Neutrophil (primary cell): ENCODE results near the gene RNF220.

Experiments
- H3K27ac ChIP-seq: fragments of 200-600 bp; sonication (generic); 2 replicates; pipeline ENCODE4 v1.5.1; 2016; ENCODE audit warnings: mild to moderate bottlenecking, moderate library complexity
- H3K27me3 ChIP-seq: fragments of 200-600 bp; sonication (generic); 2 replicates; pipeline ENCODE4 v1.6.0; 2016; ENCODE audit warnings: mild to moderate bottlenecking
- H3K36me3 ChIP-seq: fragments of 200-600 bp; sonication (generic); 2 replicates; pipeline ENCODE4 v1.5.1; 2017
- H3K4me1 ChIP-seq, 2 experiments: fragments of 200-600 bp in 1 of 2; sonication (generic) in 1 of 2; 1 replicate in 1 of 2; 2 replicates in 1 of 2; pipeline versions ENCODE4 v1.5.1 to v1.6.1; 2013 to 2016; ENCODE audit warnings: low read depth in 1 of 2, low read length in 1 of 2, mild to moderate bottlenecking in 1 of 2, moderate library complexity in 1 of 2; ENCODE audit not compliant: control insufficient read depth in 1 of 2, insufficient read depth in 1 of 2
- H3K4me3 ChIP-seq, 2 experiments: fragments of 200-600 bp in 1 of 2; sonication (generic) in 1 of 2; 1 replicate in 1 of 2; 2 replicates in 1 of 2; pipeline ENCODE4 v1.5.1; 2013 to 2016; ENCODE audit warnings: low read depth in 1 of 2, low read length in 1 of 2, mild to moderate bottlenecking in 1 of 2, moderate library complexity in 1 of 2
- H3K9me3 ChIP-seq: fragments of 200-600 bp; sonication (generic); 2 replicates; pipeline ENCODE4 v1.5.1; 2016
- TF ChIP-seq, protein P1 (sequence below): fragments of 200-600 bp; sonication (generic); IDR thresholded peaks from 2 replicates; pipeline ENCODE4 v1.5.1; 2016; ENCODE audit warnings: antibody characterized with exemption

Gene RNF220

DNA sequence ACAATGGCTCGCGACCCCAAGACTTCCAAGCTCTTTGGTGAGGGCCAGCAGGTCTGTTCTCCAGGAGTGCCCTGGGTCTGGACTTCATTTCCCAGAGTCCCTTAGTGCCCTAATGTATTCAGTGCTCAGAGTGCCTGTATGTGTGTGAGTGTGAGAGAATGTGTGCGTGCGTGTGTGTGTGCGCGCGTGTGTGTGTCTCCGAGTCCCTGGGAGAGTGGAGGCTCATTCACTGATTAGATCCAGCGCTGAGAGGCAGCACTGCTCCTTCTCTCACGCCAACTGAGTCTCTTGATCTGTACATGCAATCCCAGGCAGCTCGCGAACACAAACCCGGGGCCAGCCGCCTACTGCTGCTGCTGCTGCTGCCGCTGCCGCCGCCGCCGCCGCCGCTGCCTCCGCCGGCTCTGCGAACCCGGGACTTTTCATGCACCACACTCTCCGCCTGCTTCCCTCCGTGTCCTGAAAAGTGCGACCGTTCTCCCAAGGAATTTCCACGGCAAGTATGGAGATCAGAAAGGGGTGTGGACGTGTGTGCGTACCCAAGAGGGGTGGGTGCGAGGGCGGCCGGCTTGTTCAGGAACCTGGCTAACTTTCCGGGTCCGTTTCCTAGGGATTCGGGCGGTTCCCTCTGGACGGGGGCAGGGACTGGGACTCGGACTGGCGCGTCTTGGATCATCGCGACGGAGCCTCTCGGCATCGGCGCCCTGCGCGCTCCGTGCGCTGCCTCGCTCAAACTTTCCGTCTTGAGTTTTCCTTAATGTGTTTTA lies at the start of gene RNF220:
Gene RNF220, plus strand, starts transcription at position 225 of the 767 bp plus-strand sequence.
- Histone ChIP-seq H3K27me3 (peaks cover 93% of the 10 kb centered on the region), H3K4me3 (peak within 1 kb of the TSS; percentile 22 to 66), H3K36me3 (no peaks in the 10 kb centered on the region), H3K4me1 (peaks cover 44 to 47% of the 10 kb centered on the region in 2 experiments), H3K9me3 (no peaks in the 10 kb centered on the region), H3K27ac (no peak within 1 kb of the TSS)
- TF ChIP-seq, protein P1, sequence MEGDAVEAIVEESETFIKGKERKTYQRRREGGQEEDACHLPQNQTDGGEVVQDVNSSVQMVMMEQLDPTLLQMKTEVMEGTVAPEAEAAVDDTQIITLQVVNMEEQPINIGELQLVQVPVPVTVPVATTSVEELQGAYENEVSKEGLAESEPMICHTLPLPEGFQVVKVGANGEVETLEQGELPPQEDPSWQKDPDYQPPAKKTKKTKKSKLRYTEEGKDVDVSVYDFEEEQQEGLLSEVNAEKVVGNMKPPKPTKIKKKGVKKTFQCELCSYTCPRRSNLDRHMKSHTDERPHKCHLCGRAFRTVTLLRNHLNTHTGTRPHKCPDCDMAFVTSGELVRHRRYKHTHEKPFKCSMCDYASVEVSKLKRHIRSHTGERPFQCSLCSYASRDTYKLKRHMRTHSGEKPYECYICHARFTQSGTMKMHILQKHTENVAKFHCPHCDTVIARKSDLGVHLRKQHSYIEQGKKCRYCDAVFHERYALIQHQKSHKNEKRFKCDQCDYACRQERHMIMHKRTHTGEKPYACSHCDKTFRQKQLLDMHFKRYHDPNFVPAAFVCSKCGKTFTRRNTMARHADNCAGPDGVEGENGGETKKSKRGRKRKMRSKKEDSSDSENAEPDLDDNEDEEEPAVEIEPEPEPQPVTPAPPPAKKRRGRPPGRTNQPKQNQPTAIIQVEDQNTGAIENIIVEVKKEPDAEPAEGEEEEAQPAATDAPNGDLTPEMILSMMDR = no peak

DNA sequence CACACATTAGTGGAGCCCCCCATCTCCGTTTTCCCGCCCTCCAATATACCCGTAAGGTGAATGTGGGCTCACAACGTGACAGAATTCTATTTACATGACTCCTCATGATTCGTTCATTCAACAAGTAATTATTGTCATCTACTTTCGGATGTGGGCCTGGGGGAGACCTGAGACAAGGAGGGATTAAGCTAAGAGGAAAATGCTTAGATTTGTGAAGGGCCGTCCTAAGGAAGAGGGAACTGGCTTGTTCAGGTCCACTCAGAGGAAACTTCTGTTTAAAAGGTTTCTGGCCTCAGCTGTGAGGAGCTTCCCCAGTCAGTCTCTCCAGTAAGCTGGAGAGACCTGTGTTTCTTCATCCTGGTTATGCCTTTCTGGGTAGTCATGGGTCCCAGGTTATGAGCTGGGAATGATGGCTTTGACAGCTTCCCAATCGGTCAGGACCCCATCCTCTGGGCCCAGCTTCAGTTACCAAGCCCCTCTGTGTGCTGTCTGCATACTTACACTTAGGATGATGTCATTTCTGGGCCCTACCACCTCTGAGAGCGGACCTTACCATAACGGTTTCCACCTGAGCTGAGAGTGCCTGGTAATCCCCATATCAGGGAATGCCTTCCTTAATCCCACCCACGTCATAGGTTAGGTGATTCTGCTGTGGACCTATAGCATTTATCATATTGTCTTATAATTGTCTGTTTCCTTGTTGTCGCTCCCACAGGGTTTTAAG lies 49.3 kb upstream of the RNF220 start:
- no peaks in the 10 kb centered on the region for H3K27me3 ChIP-seq
- H3K9me3 ChIP-seq = no peaks in the 10 kb centered on the region
- no peaks in the 10 kb centered on the region for H3K36me3 ChIP-seq
- H3K27ac ChIP-seq = peak overlapping the region; percentile 4
- peak overlapping the region; percentile 65 for H3K4me3 ChIP-seq
- TF ChIP-seq, protein P1 = no peak
- H3K4me1 ChIP-seq = peaks cover 9% of the 10 kb centered on the region in 2 experiments

DNA sequence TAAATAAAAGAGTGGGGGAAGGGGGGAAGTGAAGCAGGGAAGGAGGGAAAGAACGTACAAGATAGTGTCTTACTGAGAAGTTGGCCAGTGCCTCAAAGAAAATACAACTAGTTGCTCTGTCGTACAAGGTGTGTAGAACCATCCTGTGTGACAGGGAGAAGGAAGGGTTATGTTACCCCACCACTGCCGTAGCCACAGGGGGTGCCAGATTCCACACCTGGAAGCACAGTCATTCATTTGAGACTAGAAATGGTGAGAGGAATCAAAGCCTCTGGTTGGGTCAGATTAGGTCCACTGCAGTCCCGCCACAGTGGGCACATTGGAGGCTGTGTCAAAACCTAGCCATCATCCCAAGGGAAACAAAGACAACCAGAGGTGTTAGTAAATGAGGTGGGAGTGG lies 47.3 kb upstream of the RNF220 start:
- Histone ChIP-seq H3K4me1 (peaks cover 9% of the 10 kb centered on the region in 2 experiments), H3K4me3 (no peak overlapping the region), H3K27ac (no peak overlapping the region), H3K9me3 (no peaks in the 10 kb centered on the region), H3K36me3 (no peaks in the 10 kb centered on the region), H3K27me3 (no peaks in the 10 kb centered on the region)
- TF ChIP-seq, protein P1 = no peak

GRCh38 chr1:44359234-44359935 lies 45.7 kb upstream of the RNF220 start:
- Histone ChIP-seq H3K4me1 (peaks cover 6 to 8% of the 10 kb centered on the region in 2 experiments), H3K4me3 (no peak overlapping the region), H3K27ac (no peak overlapping the region), H3K9me3 (no peaks in the 10 kb centered on the region), H3K36me3 (no peaks in the 10 kb centered on the region), H3K27me3 (no peaks in the 10 kb centered on the region)
- TF ChIP-seq, protein P1 = no peak

DNA sequence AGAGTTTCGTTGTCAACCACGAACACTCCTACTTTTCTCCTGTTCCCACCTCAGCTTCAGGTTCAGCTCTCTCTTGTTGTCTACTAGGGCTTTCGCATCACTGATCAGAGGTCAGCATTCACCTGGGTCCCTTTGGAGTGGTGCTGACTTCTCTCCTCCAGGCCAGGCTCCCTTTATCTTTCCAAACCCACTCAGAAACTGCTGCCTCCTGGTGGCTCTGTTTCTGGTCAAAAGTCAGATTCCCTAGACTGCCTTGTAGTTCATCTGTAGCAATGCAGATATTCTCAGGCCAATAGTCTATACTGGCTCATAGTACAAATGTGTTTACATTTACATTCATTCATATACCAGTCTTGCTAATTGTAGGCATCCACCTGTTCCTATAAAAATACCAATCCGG lies 43.6 kb upstream of the RNF220 start:
- Histone ChIP-seq H3K27me3 (no peaks in the 10 kb centered on the region), H3K4me3 (no peak overlapping the region), H3K36me3 (no peaks in the 10 kb centered on the region), H3K27ac (no peak overlapping the region), H3K9me3 (no peaks in the 10 kb centered on the region), H3K4me1 (no peaks in the 10 kb centered on the region)
- TF ChIP-seq, protein P1 = no peak
